IMR-90 (cell line): Measurements from ENCODE around the gene NNAT. TPM values are rescaled to one million over a fixed set of nuclear protein-coding genes. Genes with fewer than 3 reads are reported as not detected.

ENCODE experiments used
- ATAC-seq: fragments of 200-7000 bp; cut with Tn5 transposase; 2 replicates; pipeline ENCODE4 v1.9.1; 2020; ENCODE audit warnings: low read depth, mild to moderate bottlenecking, moderate library complexity
- BruUV-seq: library from RNA; stranded (reverse); fragments of 400-500 nt; replicated peaks from 2 replicates; lab custom pipeline; 2021; lab: Mats Ljungman, UMichigan
- CTCF ChIA-PET: fragments of 300-600 bp; formaldehyde crosslinking; extraction: SDS; loops from one replicate; lab custom pipeline; 2021; ENCODE audit warnings: antibody characterized with exemption; lab: Yijun Ruan, JAX
- POLR2A ChIA-PET: fragments of 300-600 bp; sonication (Branson Sonifier 250); formaldehyde crosslinking; loops from one replicate; lab custom pipeline; 2022; ENCODE audit warnings: antibody characterized with exemption; ENCODE audit not compliant: unreplicated experiment; lab: Charles Lee
- DNase-seq: peaks from one replicate; pipeline ENCODE4 v3.0.0; 2013
- H2AFZ ChIP-seq: replicated peaks from 2 replicates; pipeline ENCODE3; 2013; ENCODE audit warnings: low read length, mild to moderate bottlenecking; ENCODE audit not compliant: poor library complexity
- H2AK5ac ChIP-seq: 2 replicates; pipeline ENCODE4 v1.6.1; 2013; ENCODE audit warnings: low read depth, low read length, inconsistent platforms
- H2AK9ac ChIP-seq: replicated peaks from 2 replicates; pipeline ENCODE3; 2013; ENCODE audit warnings: mild to moderate bottlenecking, low read depth, low read length, moderate library complexity; ENCODE audit not compliant: poor library complexity
- H2BK120ac ChIP-seq: 2 replicates; pipeline ENCODE4 v1.6.1; 2013; ENCODE audit warnings: low read depth, low read length, inconsistent platforms
- H2BK15ac ChIP-seq: 3 replicates; pipeline ENCODE4 v1.6.1; 2013; ENCODE audit warnings: low read depth, low read length, inconsistent platforms
- H2BK20ac ChIP-seq: 2 replicates; pipeline ENCODE4 v1.6.1; 2013; ENCODE audit warnings: low read depth, mild to moderate bottlenecking, inconsistent platforms, low read length, moderate library complexity
- H2BK5ac ChIP-seq: 2 replicates; pipeline ENCODE4 v1.6.1; 2013; ENCODE audit warnings: mild to moderate bottlenecking, low read depth, low read length, inconsistent platforms; ENCODE audit not compliant: poor library complexity, severe bottlenecking
- H3K14ac ChIP-seq: replicated peaks from 2 replicates; pipeline ENCODE4 v1.6.1; 2013; ENCODE audit warnings: low read depth, low read length, inconsistent platforms
- H3K18ac ChIP-seq: 2 replicates; pipeline ENCODE4 v1.6.1; 2013; ENCODE audit warnings: low read depth, low read length, control low read depth
- H3K23ac ChIP-seq: 2 replicates; pipeline ENCODE4 v1.6.1; 2013; ENCODE audit warnings: low read depth, low read length, inconsistent platforms
- H3K27ac ChIP-seq: 2 replicates; pipeline ENCODE4 v1.5.1; 2013; ENCODE audit warnings: mild to moderate bottlenecking, control low read depth, low read length; ENCODE audit not compliant: insufficient read depth
- H3K27me3 ChIP-seq: 2 replicates; pipeline ENCODE4 v1.6.1; 2013; ENCODE audit warnings: low read length; ENCODE audit not compliant: control insufficient read depth, insufficient read depth
- H3K36me3 ChIP-seq: 2 replicates; pipeline ENCODE4 v1.6.1; 2013; ENCODE audit warnings: low read length, mixed read lengths; ENCODE audit not compliant: control insufficient read depth, insufficient read depth
- H3K4ac ChIP-seq: 2 replicates; pipeline ENCODE4 v1.6.1; 2013; ENCODE audit warnings: low read depth, low read length, inconsistent platforms
- H3K4me1 ChIP-seq: 2 replicates; pipeline ENCODE4 v1.6.1; 2013; ENCODE audit warnings: low read length, mixed read lengths; ENCODE audit not compliant: control insufficient read depth, insufficient read depth
- H3K4me2 ChIP-seq: 2 replicates; pipeline ENCODE4 v1.6.1; 2013; ENCODE audit warnings: low read depth, mild to moderate bottlenecking, control low read depth, low read length, moderate library complexity
- H3K4me3 ChIP-seq: 2 replicates; pipeline ENCODE4 v1.5.1; 2013; ENCODE audit warnings: low read depth, mild to moderate bottlenecking, control low read depth, low read length, moderate library complexity; ENCODE audit not compliant: insufficient read depth
- H3K56ac ChIP-seq: 2 replicates; pipeline ENCODE4 v1.6.1; 2013; ENCODE audit warnings: low read length, inconsistent platforms; ENCODE audit not compliant: insufficient read depth; ENCODE audit errors: extremely low read depth
- H3K79me1 ChIP-seq, 2 experiments: 2 replicates each; pipeline ENCODE4 v1.6.1; 2013; ENCODE audit warnings: low read length in 2 of 2, inconsistent platforms in 1 of 2, low read depth in 1 of 2
- H3K9ac ChIP-seq: 2 replicates; pipeline ENCODE4 v1.6.1; 2013; ENCODE audit warnings: low read depth, low read length, control low read depth
- H3K9me1 ChIP-seq: 2 replicates; pipeline ENCODE4 v1.6.1; 2013; ENCODE audit warnings: low read length, inconsistent platforms; ENCODE audit not compliant: insufficient read depth
- H3K9me3 ChIP-seq: 2 replicates; pipeline ENCODE4 v1.6.1; 2013; ENCODE audit warnings: low read length; ENCODE audit not compliant: control insufficient read depth, insufficient read depth
- H4K20me1 ChIP-seq: 2 replicates; pipeline ENCODE4 v1.6.1; 2013; ENCODE audit warnings: low read length, inconsistent platforms; ENCODE audit not compliant: insufficient read depth
- H4K5ac ChIP-seq: 2 replicates; pipeline ENCODE4 v1.6.1; 2013; ENCODE audit warnings: mild to moderate bottlenecking, low read depth, low read length, control low read depth
- H4K8ac ChIP-seq, 2 experiments: 2 replicates each; pipeline ENCODE4 v1.6.1; 2013; ENCODE audit warnings: low read depth in 2 of 2, low read length in 2 of 2, control low read depth in 1 of 2, inconsistent platforms in 1 of 2
- H4K91ac ChIP-seq: 2 replicates; pipeline ENCODE4 v1.6.1; 2013; ENCODE audit warnings: low read depth, low read length, inconsistent platforms; ENCODE audit not compliant: insufficient read depth
- CEBPB ChIP-seq: IDR thresholded peaks from 2 replicates; pipeline ENCODE4 v1.6.1; 2012; ENCODE audit warnings: low read depth, low read length, improper control_type of control experiment
- CHD1 ChIP-seq: IDR thresholded peaks from 2 replicates; pipeline ENCODE4 v1.6.1; 2012; ENCODE audit warnings: low read depth, low read length, improper control_type of control experiment
- MAFK ChIP-seq: IDR thresholded peaks from 2 replicates; pipeline ENCODE4 v1.6.1; 2012; ENCODE audit warnings: low read depth, low read length, improper control_type of control experiment
- MXI1 ChIP-seq: IDR thresholded peaks from 2 replicates; pipeline ENCODE4 v1.6.1; 2012; ENCODE audit warnings: low read depth, mild to moderate bottlenecking, low read length, moderate library complexity, borderline replicate concordance
- NFE2L2 ChIP-seq: fragments of 150-350 bp; IDR thresholded peaks from 2 replicates; pipeline ENCODE4 v1.6.1; 2016; ENCODE audit warnings: low read depth, mild to moderate bottlenecking, low read length
- POLR2A ChIP-seq: IDR thresholded peaks from 2 replicates; pipeline ENCODE4 v1.6.1; 2012; ENCODE audit warnings: mild to moderate bottlenecking, low read depth, low read length
- RAD21 ChIP-seq: IDR thresholded peaks from 2 replicates; pipeline ENCODE4 v1.6.1; 2012; ENCODE audit warnings: low read length, improper control_type of control experiment
- WGBS, 2 experiments: methylation state at CpG; one replicate each; pipeline versions ENCODE4 v1.1.5 to v1.1.7; 2013; ENCODE audit warnings: missing lambda C conversion rate in 2 of 2; ENCODE audit not compliant: insufficient read length in 1 of 2; ENCODE audit errors: extremely low coverage in 2 of 2; 5-methylcytosine and 5-hydroxymethylcytosine counted together
- dilution Hi-C: fragments of 300-500 bp; cut with HindIII; formaldehyde crosslinking; loops from one replicate; pipeline ENCODE4 v1.14.3; 2018; ENCODE audit warnings: low sequenced_read_pairs; ENCODE audit not compliant: unreplicated experiment
- in situ Hi-C: fragments of 300-500 bp; cut with MboI; formaldehyde crosslinking; loops from 3 replicates; pipeline ENCODE4 v1.14.3; 2019; ENCODE audit warnings: low sequenced_read_pairs, inconsistent platforms, mixed read lengths
- intact Hi-C: fragments of 100-400 bp; cut with micrococcal nuclease; formaldehyde crosslinking; loops from 2 replicates; pipeline ENCODE4 v1.10.0; 2022
- polyA plus RNA-seq, 3 experiments: library from polyadenylated mRNA; depleted of rRNA; stranded (reverse); fragments of >200 nt; gene quantifications; 2 replicates each; pipeline ENCODE4 v1.2.3, GENCODE V29; 2012; ENCODE audit warnings: low replicate concordance in 1 of 3
- total RNA-seq: library from RNA; depleted of rRNA; stranded (reverse); fragments of >200 nt; gene quantifications from 2 replicates; pipeline ENCODE4 v1.2.3, GENCODE V29; 2012
- TF ChIP-seq, protein P1 (sequence below): fragments of 150-350 bp; IDR thresholded peaks from 2 replicates; pipeline ENCODE4 v1.6.1; 2016; ENCODE audit warnings: low read depth, mild to moderate bottlenecking, low read length, moderate library complexity, borderline replicate concordance

NNAT gene
- total and polyA plus RNA-seq, 2 of the 4 experiments (the other 2 are of a cell fraction) = 2.0 to 6.5 TPM

DNA sequence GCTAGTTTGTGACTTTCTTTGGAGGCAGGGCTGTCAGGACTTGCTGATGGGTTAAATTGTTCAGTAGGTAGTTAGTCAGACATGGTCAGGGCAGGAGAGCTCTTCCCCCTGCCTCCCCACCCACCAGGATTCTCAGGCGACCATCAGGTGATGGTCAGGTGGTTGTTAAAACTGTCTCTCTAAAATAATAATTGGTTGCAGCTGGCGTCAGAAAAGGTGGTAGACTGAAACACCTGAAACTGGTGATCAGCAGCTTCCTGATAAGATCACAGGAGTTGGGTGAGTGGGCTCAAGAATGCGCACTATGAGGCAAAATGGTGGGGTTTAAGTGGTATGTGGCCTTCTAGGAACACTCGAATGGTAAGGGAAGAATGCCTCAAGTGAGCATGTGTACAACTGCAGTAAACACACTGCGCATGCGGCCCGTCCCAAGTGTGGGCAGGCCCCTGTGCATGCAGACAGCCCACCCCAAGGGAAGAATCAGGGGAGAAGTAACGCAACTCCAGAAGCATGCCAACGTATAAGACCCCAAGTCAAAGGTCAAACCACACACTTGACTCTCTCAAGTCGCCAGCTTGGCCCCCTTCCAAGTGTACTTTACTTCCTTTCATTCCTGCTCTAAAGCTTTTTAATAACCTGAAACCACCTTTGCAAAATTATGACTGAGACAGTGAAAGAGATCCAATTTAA is 14.5 kb downstream of the NNAT start:
- in situ Hi-C loops = no loop called here
- Histone ChIP-seq H4K20me1 (no peaks in the 10 kb centered on the region), H3K9me3 (no peaks in the 10 kb centered on the region), H2AK5ac (no peak overlapping the region), H3K23ac (no peak overlapping the region), H3K4me1 (no peaks in the 10 kb centered on the region), H3K4me3 (no peak overlapping the region), H3K27me3 (peaks cover 14% of the 10 kb centered on the region), H3K27ac (no peak overlapping the region), H2AK9ac (no peak overlapping the region), H3K18ac (no peak overlapping the region), H3K9me1 (no peaks in the 10 kb centered on the region), H2BK15ac (no peak overlapping the region), H2AFZ (no peak overlapping the region), H3K14ac (no peak overlapping the region), H3K56ac (no peak overlapping the region), H3K4ac (no peak overlapping the region), H2BK5ac (no peak overlapping the region), H4K5ac (no peak overlapping the region), H3K79me1 (no peaks in the 10 kb centered on the region), H4K91ac (no peak overlapping the region), H2BK20ac (no peak overlapping the region), H3K36me3 (no peaks in the 10 kb centered on the region), H4K8ac (no peak overlapping the region), H3K4me2 (no peak overlapping the region), H2BK120ac (no peak overlapping the region), H3K9ac (no peak overlapping the region)
- intact Hi-C loops = loop anchor here (2.0 kb wide), 1 partner anchor 151 kb away; no protein-coding TSS in a partner anchor
- ATAC-seq (no peak), DNase-seq (no peak)
- TF ChIP-seq CHD1 (no peak), MXI1 (no peak), MAFK (no peak), POLR2A (no peak), NFE2L2 (no peak), CEBPB (no peak), RAD21 (no peak)
- TF ChIP-seq, protein P1, sequence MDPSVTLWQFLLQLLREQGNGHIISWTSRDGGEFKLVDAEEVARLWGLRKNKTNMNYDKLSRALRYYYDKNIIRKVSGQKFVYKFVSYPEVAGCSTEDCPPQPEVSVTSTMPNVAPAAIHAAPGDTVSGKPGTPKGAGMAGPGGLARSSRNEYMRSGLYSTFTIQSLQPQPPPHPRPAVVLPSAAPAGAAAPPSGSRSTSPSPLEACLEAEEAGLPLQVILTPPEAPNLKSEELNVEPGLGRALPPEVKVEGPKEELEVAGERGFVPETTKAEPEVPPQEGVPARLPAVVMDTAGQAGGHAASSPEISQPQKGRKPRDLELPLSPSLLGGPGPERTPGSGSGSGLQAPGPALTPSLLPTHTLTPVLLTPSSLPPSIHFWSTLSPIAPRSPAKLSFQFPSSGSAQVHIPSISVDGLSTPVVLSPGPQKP = no peak
- WGBS, 2 experiments = 54% methylated on average over 4 of the region's 10 CpGs; no CpG with 5 or more reads in 1 of the 2 experiments
- ChIA-PET POLR2A (no interaction called here), CTCF (interaction anchor here (0.7 to 1.1 kb wide), 3 partner anchors 264 to 718 kb away, joined by 3 read pairs; no protein-coding TSS in a partner anchor)
- dilution Hi-C loops = no loop called here
- no TSS peak for BruUV-seq
